GM12878 (cell line): ENCODE results near the gene PDK1. TPM values are rescaled to one million over a fixed set of nuclear protein-coding genes. Genes with fewer than 3 reads are reported as not detected.
A peak's percentile ranks its signal among the peaks of the same experiment; 100 is the strongest.

Experiments
- ATAC-seq: fragments of 200-7000 bp; cut with Tn5 transposase; 3 replicates; pipeline ENCODE4 v1.9.1; 2020; ENCODE audit warnings: mild to moderate bottlenecking, moderate library complexity
- BruUV-seq: library from RNA; stranded (reverse); fragments of 400-500 nt; replicated peaks from 2 replicates; lab custom pipeline; 2021; lab: Mats Ljungman, UMichigan
- CTCF ChIA-PET: fragments of 300-600 bp; sonication (Branson Sonifier 250); formaldehyde crosslinking; extraction: SDS; loops from one replicate; lab custom pipeline; 2021; ENCODE audit warnings: inconsistent platforms; lab: Yijun Ruan, JAX
- POLR2A ChIA-PET: fragments of 350-600 bp; formaldehyde crosslinking; extraction: SDS; loops from one replicate; lab custom pipeline; 2021; ENCODE audit warnings: inconsistent platforms; lab: Charles Lee
- RAD21 ChIA-PET: fragments of 300-600 bp; sonication (Branson Sonifier 250); formaldehyde crosslinking; loops from one replicate; lab custom pipeline; 2023; ENCODE audit warnings: antibody characterized with exemption; ENCODE audit not compliant: unreplicated experiment; lab: Charles Lee
- SMC1A ChIA-PET: fragments of 300-600 bp; sonication (Branson Sonifier 250); formaldehyde crosslinking; loops from one replicate; lab custom pipeline; 2023; ENCODE audit not compliant: unreplicated experiment, uncharacterized antibody; lab: Charles Lee
- DNase-seq: peaks from one replicate; pipeline ENCODE4 v3.0.0-alpha.2; 2011; ENCODE audit warnings: low read depth, low spot score
- FAIRE-seq: peaks from 3 replicates; lab custom pipeline; 2011; peaks lifted over from hg19 to GRCh38; lab: Jason Lieb, UNC
- H2AFZ ChIP-seq: 2 replicates; pipeline ENCODE4 v1.6.0; 2011; ENCODE audit warnings: low read depth, low read length, control low read depth; ENCODE audit not compliant: control insufficient read depth
- H3K27ac ChIP-seq: 2 replicates; pipeline ENCODE4 v1.5.1; 2011; ENCODE audit warnings: control low read depth; ENCODE audit not compliant: control insufficient read depth, insufficient read depth
- H3K27me3 ChIP-seq, 2 experiments: replicated peaks in 1 of 2; 2 replicates each; pipeline versions ENCODE4 v1.6.0 to v1.6.1; 2011; ENCODE audit warnings: low read length in 1 of 2; ENCODE audit not compliant: control insufficient read depth in 2 of 2, insufficient read depth in 2 of 2
- H3K36me3 ChIP-seq, 2 experiments: 2 replicates each; pipeline ENCODE4 v1.5.1; 2011; ENCODE audit warnings: low read length in 1 of 2; ENCODE audit not compliant: control insufficient read depth in 2 of 2, insufficient read depth in 2 of 2
- H3K4me1 ChIP-seq: 2 replicates; pipeline ENCODE4 v1.6.1; 2011; ENCODE audit warnings: mild to moderate bottlenecking, low read length, moderate library complexity, mixed read lengths; ENCODE audit not compliant: control insufficient read depth, insufficient read depth
- H3K4me2 ChIP-seq: 2 replicates; pipeline ENCODE4 v1.6.0; 2011; ENCODE audit warnings: control low read depth; ENCODE audit not compliant: control insufficient read depth, insufficient read depth
- H3K4me3 ChIP-seq: fragments of 200-600 bp; sonication (generic); 2 replicates; pipeline ENCODE4 v1.5.1; 2016
- H3K79me2 ChIP-seq: 2 replicates; pipeline ENCODE4 v1.6.0; 2011; ENCODE audit warnings: low read length; ENCODE audit not compliant: control insufficient read depth, insufficient read depth
- H3K9ac ChIP-seq: 2 replicates; pipeline ENCODE4 v1.8.0; 2011; ENCODE audit warnings: low read length, control low read depth, mixed read lengths; ENCODE audit not compliant: control insufficient read depth, insufficient read depth
- H3K9me3 ChIP-seq: replicated peaks from 3 replicates; pipeline ENCODE4 v1.5.1; 2011; ENCODE audit warnings: mild to moderate bottlenecking, low read length; ENCODE audit not compliant: control insufficient read depth, insufficient read depth
- H4K20me1 ChIP-seq: 2 replicates; pipeline ENCODE4 v1.6.0; 2011; ENCODE audit not compliant: control insufficient read depth, insufficient read depth
- BHLHE40 ChIP-seq, 2 experiments: fragments of 450-650 bp in 1 of 2; IDR thresholded peaks; 2 replicates each; pipeline ENCODE4 v1.6.1; 2011 to 2017; ENCODE audit warnings: low read depth in 2 of 2, borderline replicate concordance in 1 of 2, improper control_type of control experiment in 1 of 2, low read length in 1 of 2, mild to moderate bottlenecking in 1 of 2
- BMI1 ChIP-seq: fragments of 450-650 bp; IDR thresholded peaks from 2 replicates; pipeline ENCODE4 v1.6.1; 2016; ENCODE audit warnings: mild to moderate bottlenecking, moderate library complexity, borderline replicate concordance
- EED ChIP-seq: sonication (generic); IDR thresholded peaks from 2 replicates; pipeline ENCODE4 v1.6.1; 2016; ENCODE audit warnings: antibody characterized with exemption, low read depth
- HDAC2 ChIP-seq: fragments of 200-600 bp; sonication (generic); IDR thresholded peaks from 2 replicates; pipeline ENCODE4 v1.6.1; 2017
- IRF3 ChIP-seq: fragments of 450-650 bp; IDR thresholded peaks from 2 replicates; pipeline ENCODE4 v1.6.1; 2014; ENCODE audit warnings: mild to moderate bottlenecking
- PBX3 ChIP-seq: IDR thresholded peaks from 2 replicates; pipeline ENCODE4 v1.6.1; 2011; ENCODE audit warnings: mild to moderate bottlenecking, low read depth, low read length, moderate library complexity; ENCODE audit not compliant: insufficient replicate concordance
- ZNF274 ChIP-seq: IDR thresholded peaks from one replicate; pipeline ENCODE4 v1.8.0; 2011; ENCODE audit not compliant: insufficient read length, insufficient read depth
- ZNF384 ChIP-seq: IDR thresholded peaks from 2 replicates; pipeline ENCODE4 v1.6.1; 2012; ENCODE audit warnings: low read depth, mild to moderate bottlenecking, low read length, improper control_type of control experiment, borderline replicate concordance
- ZZZ3 ChIP-seq: IDR thresholded peaks from 2 replicates; pipeline ENCODE4 v1.6.1; 2011; ENCODE audit warnings: low read depth; ENCODE audit not compliant: control insufficient read depth, insufficient read length
- WGBS: methylation state at CpG from one replicate; pipeline ENCODE4 v1.1.6; 2016; ENCODE audit warnings: low lambda C conversion rate; ENCODE audit not compliant: insufficient replicate concordance, insufficient coverage; ENCODE audit errors: missing lambda C conversion rate; 5-methylcytosine and 5-hydroxymethylcytosine counted together
- in situ Hi-C: fragments of 300-500 bp; cut with MboI; formaldehyde crosslinking; loops from 9 replicates; pipeline ENCODE4 v1.14.3; 2018; ENCODE audit warnings: mixed read lengths
- intact Hi-C: fragments of 100-400 bp; cut with micrococcal nuclease; formaldehyde crosslinking; loops from one replicate; pipeline ENCODE4 v1.14.2; 2022; ENCODE audit not compliant: unreplicated experiment
- polyA plus RNA-seq, 11 experiments: library from polyadenylated mRNA; depleted of rRNA in 4 of 11; unstranded in 6 of 11; stranded (reverse) in 5 of 11; fragments of >200 nt; fragmentation: Nextera tagmentation in 4 of 11; fragmentation: Illumina TruSeq in 1 of 11; extraction: Ambion mirVana in 4 of 11; extraction: Trizol in 1 of 11; gene quantifications; 1 replicate in 1 of 11; 2 replicates in 10 of 11; pipeline versions ENCODE4 v1.2.1 to v1.2.3, GENCODE V29; 2011 to 2016; ENCODE audit warnings: inconsistent platforms in 2 of 11, missing spikeins in 2 of 11, low read depth in 1 of 11
- total RNA-seq, 4 experiments: library from RNA; depleted of rRNA in 3 of 4; stranded (reverse); fragments of >200 nt in 3 of 4; fragmentation: Illumina TruSeq in 1 of 4; extraction: Trizol in 1 of 4; gene quantifications; 2 replicates each; pipeline versions ENCODE4 v1.2.1 to v1.2.3, GENCODE V29; 2013 to 2021

The PDK1 gene
- total and polyA plus RNA-seq, 10 of the 15 experiments (the other 5 are each of a cell fraction or from before 2014, with no cell fraction given) = 5.3 to 128 (median 17.1) TPM

- TF ChIP-seq IRF3 (no peak), BHLHE40 (IDR thresholded peaks at IDR 0.05; ENCODE audit: borderline replicate concordance in 1 of 2, low read depth in 2 of 2, low read length in 1 of 2) (no peak), BMI1 (no peak), HDAC2 (no peak), EED (no peak), ZZZ3 (no peak), PBX3 (no peak)
- TF ChIP-seq, all 136 proteins: peak for 0
Measured at GRCh38 chr2:172572981-172573380, 17.1 kb downstream of the PDK1 start (continued).

GRCh38 chr2:172574965-172575364, 19.1 kb downstream of the PDK1 start:
- Histone ChIP-seq H3K4me1 (no peaks in the 10 kb centered on the region), H3K27ac (no peak overlapping the region), H3K79me2 (peaks cover 5% of the 10 kb centered on the region), H3K4me2 (no peak overlapping the region), H3K9ac (no peak overlapping the region), H3K36me3 (peaks cover 6 to 35% of the 10 kb centered on the region in 2 experiments), H3K27me3 (no peaks in the 10 kb centered on the region), H3K4me3 (no peak overlapping the region), H4K20me1 (no peaks in the 10 kb centered on the region), H2AFZ (no peak overlapping the region), H3K9me3 (peaks cover 34% of the 10 kb centered on the region)
- intact Hi-C loops (no loop called here), in situ Hi-C loops (loop anchor here (25.0 kb wide), 1 partner anchor 1638 kb away; the partner anchor contains the start of gene GORASP2)
- BruUV-seq = no TSS peak
- 100% methylated on average over 1 of the region's 1 CpG for WGBS
- ChIA-PET CTCF (no interaction called here), POLR2A (no interaction called here), RAD21 (no interaction called here), SMC1A (interaction anchor here (0.5 kb wide), 1 partner anchor 72 kb away, joined by 3 read pairs; no protein-coding TSS in a partner anchor)
- ATAC-seq (no peak), DNase-seq (no peak), FAIRE-seq (peak; percentile 44)
- 0 out of 2 replicates have a peak, but pooled peaks have one; percentile 11 for TF ChIP-seq ZNF384
- TF ChIP-seq ZNF274 = no peak
